IMR-90 (cell line): ENCODE data around the gene EXOC4. TPM values are rescaled to one million over a fixed set of nuclear protein-coding genes. Genes with fewer than 3 reads are reported as not detected.

Experiments
- ATAC-seq: fragments of 200-7000 bp; cut with Tn5 transposase; 2 replicates; pipeline ENCODE4 v1.9.1; 2020; ENCODE audit warnings: low read depth, mild to moderate bottlenecking, moderate library complexity
- BruUV-seq: library from RNA; stranded (reverse); fragments of 400-500 nt; replicated peaks from 2 replicates; lab custom pipeline; 2021; lab: Mats Ljungman, UMichigan
- CTCF ChIA-PET: fragments of 300-600 bp; formaldehyde crosslinking; extraction: SDS; loops from one replicate; lab custom pipeline; 2021; ENCODE audit warnings: antibody characterized with exemption; lab: Yijun Ruan, JAX
- POLR2A ChIA-PET: fragments of 300-600 bp; sonication (Branson Sonifier 250); formaldehyde crosslinking; loops from one replicate; lab custom pipeline; 2022; ENCODE audit warnings: antibody characterized with exemption; ENCODE audit not compliant: unreplicated experiment; lab: Charles Lee
- DNase-seq: peaks from one replicate; pipeline ENCODE4 v3.0.0; 2013
- H2AFZ ChIP-seq: replicated peaks from 2 replicates; pipeline ENCODE3; 2013; ENCODE audit warnings: low read length, mild to moderate bottlenecking; ENCODE audit not compliant: poor library complexity
- H2AK5ac ChIP-seq: 2 replicates; pipeline ENCODE4 v1.6.1; 2013; ENCODE audit warnings: low read depth, low read length, inconsistent platforms
- H2AK9ac ChIP-seq: replicated peaks from 2 replicates; pipeline ENCODE3; 2013; ENCODE audit warnings: mild to moderate bottlenecking, low read depth, low read length, moderate library complexity; ENCODE audit not compliant: poor library complexity
- H2BK120ac ChIP-seq: 2 replicates; pipeline ENCODE4 v1.6.1; 2013; ENCODE audit warnings: low read depth, low read length, inconsistent platforms
- H2BK15ac ChIP-seq: 3 replicates; pipeline ENCODE4 v1.6.1; 2013; ENCODE audit warnings: low read depth, low read length, inconsistent platforms
- H2BK20ac ChIP-seq: 2 replicates; pipeline ENCODE4 v1.6.1; 2013; ENCODE audit warnings: low read depth, mild to moderate bottlenecking, inconsistent platforms, low read length, moderate library complexity
- H2BK5ac ChIP-seq: 2 replicates; pipeline ENCODE4 v1.6.1; 2013; ENCODE audit warnings: mild to moderate bottlenecking, low read depth, low read length, inconsistent platforms; ENCODE audit not compliant: poor library complexity, severe bottlenecking
- H3K14ac ChIP-seq: replicated peaks from 2 replicates; pipeline ENCODE4 v1.6.1; 2013; ENCODE audit warnings: low read depth, low read length, inconsistent platforms
- H3K18ac ChIP-seq: 2 replicates; pipeline ENCODE4 v1.6.1; 2013; ENCODE audit warnings: low read depth, low read length, control low read depth
- H3K23ac ChIP-seq: 2 replicates; pipeline ENCODE4 v1.6.1; 2013; ENCODE audit warnings: low read depth, low read length, inconsistent platforms
- H3K27ac ChIP-seq: 2 replicates; pipeline ENCODE4 v1.5.1; 2013; ENCODE audit warnings: mild to moderate bottlenecking, control low read depth, low read length; ENCODE audit not compliant: insufficient read depth
- H3K27me3 ChIP-seq: 2 replicates; pipeline ENCODE4 v1.6.1; 2013; ENCODE audit warnings: low read length; ENCODE audit not compliant: control insufficient read depth, insufficient read depth
- H3K36me3 ChIP-seq: 2 replicates; pipeline ENCODE4 v1.6.1; 2013; ENCODE audit warnings: low read length, mixed read lengths; ENCODE audit not compliant: control insufficient read depth, insufficient read depth
- H3K4ac ChIP-seq: 2 replicates; pipeline ENCODE4 v1.6.1; 2013; ENCODE audit warnings: low read depth, low read length, inconsistent platforms
- H3K4me1 ChIP-seq: 2 replicates; pipeline ENCODE4 v1.6.1; 2013; ENCODE audit warnings: low read length, mixed read lengths; ENCODE audit not compliant: control insufficient read depth, insufficient read depth
- H3K4me2 ChIP-seq: 2 replicates; pipeline ENCODE4 v1.6.1; 2013; ENCODE audit warnings: low read depth, mild to moderate bottlenecking, control low read depth, low read length, moderate library complexity
- H3K4me3 ChIP-seq: 2 replicates; pipeline ENCODE4 v1.5.1; 2013; ENCODE audit warnings: low read depth, mild to moderate bottlenecking, control low read depth, low read length, moderate library complexity; ENCODE audit not compliant: insufficient read depth
- H3K56ac ChIP-seq: 2 replicates; pipeline ENCODE4 v1.6.1; 2013; ENCODE audit warnings: low read length, inconsistent platforms; ENCODE audit not compliant: insufficient read depth; ENCODE audit errors: extremely low read depth
- H3K79me1 ChIP-seq, 2 experiments: 2 replicates each; pipeline ENCODE4 v1.6.1; 2013; ENCODE audit warnings: low read length in 2 of 2, inconsistent platforms in 1 of 2, low read depth in 1 of 2
- H3K9ac ChIP-seq: 2 replicates; pipeline ENCODE4 v1.6.1; 2013; ENCODE audit warnings: low read depth, low read length, control low read depth
- H3K9me1 ChIP-seq: 2 replicates; pipeline ENCODE4 v1.6.1; 2013; ENCODE audit warnings: low read length, inconsistent platforms; ENCODE audit not compliant: insufficient read depth
- H3K9me3 ChIP-seq: 2 replicates; pipeline ENCODE4 v1.6.1; 2013; ENCODE audit warnings: low read length; ENCODE audit not compliant: control insufficient read depth, insufficient read depth
- H4K20me1 ChIP-seq: 2 replicates; pipeline ENCODE4 v1.6.1; 2013; ENCODE audit warnings: low read length, inconsistent platforms; ENCODE audit not compliant: insufficient read depth
- H4K5ac ChIP-seq: 2 replicates; pipeline ENCODE4 v1.6.1; 2013; ENCODE audit warnings: mild to moderate bottlenecking, low read depth, low read length, control low read depth
- H4K8ac ChIP-seq, 2 experiments: 2 replicates each; pipeline ENCODE4 v1.6.1; 2013; ENCODE audit warnings: low read depth in 2 of 2, low read length in 2 of 2, control low read depth in 1 of 2, inconsistent platforms in 1 of 2
- H4K91ac ChIP-seq: 2 replicates; pipeline ENCODE4 v1.6.1; 2013; ENCODE audit warnings: low read depth, low read length, inconsistent platforms; ENCODE audit not compliant: insufficient read depth
- CEBPB ChIP-seq: IDR thresholded peaks from 2 replicates; pipeline ENCODE4 v1.6.1; 2012; ENCODE audit warnings: low read depth, low read length, improper control_type of control experiment
- CHD1 ChIP-seq: IDR thresholded peaks from 2 replicates; pipeline ENCODE4 v1.6.1; 2012; ENCODE audit warnings: low read depth, low read length, improper control_type of control experiment
- NFE2L2 ChIP-seq: fragments of 150-350 bp; IDR thresholded peaks from 2 replicates; pipeline ENCODE4 v1.6.1; 2016; ENCODE audit warnings: low read depth, mild to moderate bottlenecking, low read length
- RAD21 ChIP-seq: IDR thresholded peaks from 2 replicates; pipeline ENCODE4 v1.6.1; 2012; ENCODE audit warnings: low read length, improper control_type of control experiment
- RCOR1 ChIP-seq: IDR thresholded peaks from 2 replicates; pipeline ENCODE4 v1.6.1; 2012; ENCODE audit warnings: mild to moderate bottlenecking, low read length, improper control_type of control experiment; ENCODE audit not compliant: insufficient replicate concordance
- WGBS, 2 experiments: methylation state at CpG; one replicate each; pipeline versions ENCODE4 v1.1.5 to v1.1.7; 2013; ENCODE audit warnings: missing lambda C conversion rate in 2 of 2; ENCODE audit not compliant: insufficient read length in 1 of 2; ENCODE audit errors: extremely low coverage in 2 of 2; 5-methylcytosine and 5-hydroxymethylcytosine counted together
- dilution Hi-C: fragments of 300-500 bp; cut with HindIII; formaldehyde crosslinking; loops from one replicate; pipeline ENCODE4 v1.14.3; 2018; ENCODE audit warnings: low sequenced_read_pairs; ENCODE audit not compliant: unreplicated experiment
- in situ Hi-C: fragments of 300-500 bp; cut with MboI; formaldehyde crosslinking; loops from 3 replicates; pipeline ENCODE4 v1.14.3; 2019; ENCODE audit warnings: low sequenced_read_pairs, inconsistent platforms, mixed read lengths
- intact Hi-C: fragments of 100-400 bp; cut with micrococcal nuclease; formaldehyde crosslinking; loops from 2 replicates; pipeline ENCODE4 v1.10.0; 2022
- microRNA-seq, 2 experiments: library from miRNA; stranded (forward) in 1 of 2; unstranded in 1 of 2; fragments of 10-50 nt in 1 of 2; fragments of <30 nt in 1 of 2; gene quantifications in 1 of 2; microRNA quantifications in 1 of 2; one replicate each; pipeline versions ENCODE3 to v1.1.0; 2013 to 2020; ENCODE audit not compliant: insufficient read depth in 1 of 2, insufficient read length in 1 of 2, unreplicated experiment in 1 of 2
- polyA plus RNA-seq, 3 experiments: library from polyadenylated mRNA; depleted of rRNA; stranded (reverse); fragments of >200 nt; gene quantifications; 2 replicates each; pipeline ENCODE4 v1.2.3, GENCODE V29; 2012; ENCODE audit warnings: low replicate concordance in 1 of 3
- small RNA-seq, 5 experiments: library from RNA; depleted of rRNA; stranded (forward); fragments of <200 nt; gene quantifications; one replicate each; pipeline ENCODE3, GENCODE V24; 2012
- total RNA-seq: library from RNA; depleted of rRNA; stranded (reverse); fragments of >200 nt; gene quantifications from 2 replicates; pipeline ENCODE4 v1.2.3, GENCODE V29; 2012; rRNA removed
- TF ChIP-seq, protein P1 (sequence below): fragments of 150-350 bp; IDR thresholded peaks from 2 replicates; pipeline ENCODE4 v1.6.1; 2016; ENCODE audit warnings: low read depth, mild to moderate bottlenecking, low read length, moderate library complexity, borderline replicate concordance

EXOC4 gene
- total and polyA plus RNA-seq, 2 of the 4 experiments (the other 2 are of a cell fraction), result 25.4 to 94.6 TPM

DNA sequence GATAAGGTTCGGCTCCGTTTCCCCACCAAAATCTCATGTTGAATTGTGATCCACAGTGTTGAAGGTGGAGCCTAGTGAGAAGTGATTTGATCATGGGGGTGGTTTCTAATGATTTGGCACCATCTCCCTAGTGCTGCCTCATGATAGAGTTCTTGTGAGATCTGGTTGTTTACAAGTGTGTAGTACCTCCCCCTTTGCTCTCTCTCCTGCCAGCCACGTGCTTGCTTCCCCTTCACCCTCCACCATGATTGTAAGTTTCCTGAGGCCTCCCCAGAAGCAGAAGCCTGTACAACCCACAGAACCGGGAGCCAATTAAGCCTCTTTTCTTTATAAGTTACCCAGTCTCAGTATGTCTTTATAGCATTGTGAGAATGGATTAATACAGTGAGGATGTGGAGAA is 862.1 kb downstream of the EXOC4 start:
- no peak overlapping the region for H3K9ac ChIP-seq
- no peak overlapping the region for H2AK5ac ChIP-seq
- H2AK9ac ChIP-seq, result no peak overlapping the region
- H3K56ac ChIP-seq, result no peak overlapping the region
- H3K9me1 ChIP-seq, result no peaks in the 10 kb centered on the region
- no peak overlapping the region for H4K8ac ChIP-seq
- ATAC-seq (no peak), DNase-seq (no peak)
- no peak overlapping the region for H2BK20ac ChIP-seq
- H3K27ac ChIP-seq, result no peak overlapping the region
- H3K79me1 ChIP-seq, result no peaks in the 10 kb centered on the region
- no peaks in the 10 kb centered on the region for H3K27me3 ChIP-seq
- no peak overlapping the region for H4K5ac ChIP-seq
- no peak overlapping the region for H2AFZ ChIP-seq
- H2BK15ac ChIP-seq, result no peak overlapping the region
- no CpG with 5 or more reads among the region's 4 CpGs for WGBS, 2 experiments
- no peak for TF ChIP-seq NFE2L2
- TF ChIP-seq RAD21, result no peak
- no peak for TF ChIP-seq CEBPB
- no peak for TF ChIP-seq RCOR1
- no peak for TF ChIP-seq CHD1
- TF ChIP-seq, protein P1, sequence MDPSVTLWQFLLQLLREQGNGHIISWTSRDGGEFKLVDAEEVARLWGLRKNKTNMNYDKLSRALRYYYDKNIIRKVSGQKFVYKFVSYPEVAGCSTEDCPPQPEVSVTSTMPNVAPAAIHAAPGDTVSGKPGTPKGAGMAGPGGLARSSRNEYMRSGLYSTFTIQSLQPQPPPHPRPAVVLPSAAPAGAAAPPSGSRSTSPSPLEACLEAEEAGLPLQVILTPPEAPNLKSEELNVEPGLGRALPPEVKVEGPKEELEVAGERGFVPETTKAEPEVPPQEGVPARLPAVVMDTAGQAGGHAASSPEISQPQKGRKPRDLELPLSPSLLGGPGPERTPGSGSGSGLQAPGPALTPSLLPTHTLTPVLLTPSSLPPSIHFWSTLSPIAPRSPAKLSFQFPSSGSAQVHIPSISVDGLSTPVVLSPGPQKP, result no peak
- H3K23ac ChIP-seq, result no peak overlapping the region
- no TSS peak for BruUV-seq
- no peak overlapping the region for H2BK120ac ChIP-seq
- no peak overlapping the region for H3K14ac ChIP-seq
- POLR2A ChIA-PET, result no interaction called here
- H3K4me3 ChIP-seq, result no peak overlapping the region
- intact Hi-C loops (no loop called here), in situ Hi-C loops (no loop called here), dilution Hi-C loops (no loop called here)
- no peaks in the 10 kb centered on the region for H3K4me1 ChIP-seq
- H3K9me3 ChIP-seq, result no peaks in the 10 kb centered on the region
- H4K20me1 ChIP-seq, result no peaks in the 10 kb centered on the region
- H3K36me3 ChIP-seq, result no peaks in the 10 kb centered on the region
- no peak overlapping the region for H3K4ac ChIP-seq
- no peak overlapping the region for H3K4me2 ChIP-seq
- CTCF ChIA-PET, result no interaction called here
- no peak overlapping the region for H2BK5ac ChIP-seq
- H3K18ac ChIP-seq, result no peak overlapping the region
- no peak overlapping the region for H4K91ac ChIP-seq

Small RNA genes within 50 kb of the gene (microRNA-seq; reads per million reads assigned to microRNA genes)
- gene MIR6133, result 0 to 2.1 reads per million in 2 experiments

Small RNA genes within 50 kb of the gene (small RNA-seq; reads per million reads assigned to genes)
- gene MIR6133, result 0 reads per million in 5 experiments

Other genes with a start within 250 kb of the EXOC4 start
- gene CHCHD3, start 171.0 kb upstream of the EXOC4 start, total RNA-seq, result 122 and 141 TPM in 2 replicates
- gene CHCHD3, start 171.0 kb upstream of the EXOC4 start, polyA plus RNA-seq (2012; rRNA removed), result 46.2 and 56.9 TPM in 2 replicates